ENCODE data around the gene IL17RE. TPM values are rescaled to one million over a fixed set of nuclear protein-coding genes. Genes with fewer than 3 reads are reported as not detected.

Gene IL17RE
- polyA plus RNA-seq, 1 donor from 2014 or later: 0.52 TPM

- TF ChIP-seq EP300 (conservative IDR thresholded peaks at IDR 0.05; ENCODE audit: poor library complexity, severe bottlenecking) (no peak), POLR2AphosphoS5 (IDR thresholded peaks at IDR 0.05) (no peak), CTCF (IDR thresholded peaks at IDR 0.05; ENCODE audit: poor library complexity, severe bottlenecking) (no peak)
Observed at GRCh38 chr3:9940746-9941145, 38.1 kb downstream of the IL17RE start.

GRCh38 chr3:9942164-9942563 is 39.5 kb downstream of the IL17RE start:
- Histone ChIP-seq H3K4me2 (ENCODE audit: low read length) (no peak overlapping the region), H3K27me3 (ENCODE audit: insufficient read depth, low read depth, low read length) (no peaks in the 10 kb centered on the region), H3K9me2 (ENCODE audit: insufficient read depth, low read length) (no peaks in the 10 kb centered on the region), H2AFZ (ENCODE audit: low read depth, low read length) (no peak overlapping the region), H3K36me3 (ENCODE audit: insufficient read depth, low read length) (no peaks in the 10 kb centered on the region), H3K9me3 (ENCODE audit: low read length) (no peaks in the 10 kb centered on the region), H3K27ac (ENCODE audit: low read length) (no peak overlapping the region), H3K4me3 (ENCODE audit: low read length) (no peak overlapping the region), H4K20me1 (ENCODE audit: insufficient read depth) (no peaks in the 10 kb centered on the region), H3F3A (ENCODE audit: insufficient read depth, low read length, poor library complexity, severe bottlenecking) (no peaks in the 10 kb centered on the region), H3K9ac (ENCODE audit: low read length) (no peak overlapping the region), H3K79me2 (replicated peaks; ENCODE audit: insufficient read depth, low read length) (no peaks in the 10 kb centered on the region)
- TF ChIP-seq EP300 (conservative IDR thresholded peaks at IDR 0.05; ENCODE audit: poor library complexity, severe bottlenecking): no peak
- no peak for TF ChIP-seq REST (IDR thresholded peaks at IDR 0.05; ENCODE audit: borderline replicate concordance)
- TF ChIP-seq POLR2AphosphoS5 (IDR thresholded peaks at IDR 0.05): no peak
- no peak for TF ChIP-seq SMC3 (conservative IDR thresholded peaks at IDR 0.05; ENCODE audit: poor library complexity)
- no peak for TF ChIP-seq RAD21 (conservative IDR thresholded peaks at IDR 0.05)
- no peak for TF ChIP-seq EZH2 (IDR thresholded peaks at IDR 0.05; ENCODE audit: borderline replicate concordance, insufficient read depth, low read length, poor library complexity, severe bottlenecking)
- no peak for TF ChIP-seq TAF1 (IDR thresholded peaks at IDR 0.05; ENCODE audit: low read depth)
- TF ChIP-seq MXI1 (conservative IDR thresholded peaks at IDR 0.05; ENCODE audit: poor library complexity, severe bottlenecking): no peak
- TF ChIP-seq CTCF (IDR thresholded peaks at IDR 0.05; ENCODE audit: poor library complexity, severe bottlenecking): no peak

More at GRCh38 chr3:9940746-9941145, 38.1 kb downstream of the IL17RE start:
- Histone ChIP-seq H3F3A (ENCODE audit: insufficient read depth, low read length, poor library complexity, severe bottlenecking) (no peaks in the 10 kb centered on the region), H3K4me3 (ENCODE audit: low read length) (no peak overlapping the region), H3K27ac (ENCODE audit: low read length) (no peak overlapping the region), H3K4me2 (ENCODE audit: low read length) (no peak overlapping the region), H3K36me3 (ENCODE audit: insufficient read depth, low read length) (no peaks in the 10 kb centered on the region), H3K9me3 (ENCODE audit: low read length) (no peaks in the 10 kb centered on the region), H3K9me2 (ENCODE audit: insufficient read depth, low read length) (no peaks in the 10 kb centered on the region), H3K27me3 (ENCODE audit: insufficient read depth, low read depth, low read length) (no peaks in the 10 kb centered on the region), H3K79me2 (replicated peaks; ENCODE audit: insufficient read depth, low read length) (no peaks in the 10 kb centered on the region), H4K20me1 (ENCODE audit: insufficient read depth) (no peaks in the 10 kb centered on the region), H2AFZ (ENCODE audit: low read depth, low read length) (no peak overlapping the region), H3K9ac (ENCODE audit: low read length) (no peak overlapping the region)

Data from neural cell (in vitro differentiated cells).